BE2C (cell line): ENCODE data around the gene MGMT. TPM values are rescaled to one million over a fixed set of nuclear protein-coding genes. Genes with fewer than 3 reads are reported as not detected.

Experiments used
- DNase-seq: peaks from one replicate; pipeline ENCODE4 v3.0.0-alpha.2; 2020
- H3K27me3 ChIP-seq: fragments of 250-450 bp; sonication (Bioruptor Pico); 2 replicates; pipeline ENCODE4 v1.5.1; 2020; ENCODE audit warnings: mild to moderate bottlenecking
- H3K36me3 ChIP-seq: fragments of 250-450 bp; sonication (Bioruptor Pico); 2 replicates; pipeline ENCODE4 v1.5.1; 2020; ENCODE audit warnings: mild to moderate bottlenecking
- H3K4me1 ChIP-seq: fragments of 250-450 bp; sonication (Bioruptor Pico); 2 replicates; pipeline ENCODE4 v1.5.1; 2020
- H3K4me3 ChIP-seq: 2 replicates; pipeline ENCODE4 v1.5.1; 2011; ENCODE audit warnings: low read depth, low read length
- H3K9me3 ChIP-seq: fragments of 250-450 bp; sonication (Bioruptor Pico); 2 replicates; pipeline ENCODE4 v1.5.1; 2020
- CTCF ChIP-seq: IDR thresholded peaks from 2 replicates; pipeline ENCODE4 v1.5.1; 2012; ENCODE audit warnings: mild to moderate bottlenecking, low read depth, low read length
- polyA plus RNA-seq: library from polyadenylated mRNA; unstranded; fragments of >200 nt; gene quantifications from one replicate; pipeline ENCODE4 v1.2.1, GENCODE V29; 2012; ENCODE audit warnings: low read depth, missing spikeins; ENCODE audit not compliant: insufficient read length, insufficient read depth

Gene MGMT
- polyA plus RNA-seq = 2.7 TPM

GRCh38 chr10:129466703-129467358, at the start of gene MGMT:
MGMT (plus strand) TSS chr10:129467241.
- Histone ChIP-seq H3K4me1 (peaks cover 4% of the 10 kb centered on the region; the same call in 1 of the 2 replicates), H3K27me3 (no peaks in the 10 kb centered on the region), H3K36me3 (no peaks in the 10 kb centered on the region), H3K9me3 (no peaks in the 10 kb centered on the region), H3K4me3 (peak within 1 kb of the TSS; percentile 72)
- DNase-seq = peak; percentile 95
- no peak for TF ChIP-seq CTCF

- H3K36me3 ChIP-seq = no peaks in the 10 kb centered on the region
- no peak for TF ChIP-seq CTCF
- DNase-seq = no peak
Observed at GRCh38 chr10:129417870-129418269, 49.2 kb upstream of the MGMT start.

GRCh38 chr10:129418496-129419225, 48.4 kb upstream of the MGMT start:
- TF ChIP-seq CTCF = no peak
- DNase-seq = no peak
- Histone ChIP-seq H3K27me3 (no peaks in the 10 kb centered on the region), H3K4me3 (no peak overlapping the region), H3K36me3 (no peaks in the 10 kb centered on the region), H3K4me1 (no peaks in the 10 kb centered on the region), H3K9me3 (no peaks in the 10 kb centered on the region)

More at GRCh38 chr10:129417870-129418269, 49.2 kb upstream of the MGMT start:
- H3K4me1 ChIP-seq = no peaks in the 10 kb centered on the region
- H3K4me3 ChIP-seq = no peak overlapping the region
- no peaks in the 10 kb centered on the region for H3K9me3 ChIP-seq
- no peaks in the 10 kb centered on the region for H3K27me3 ChIP-seq

- H3K9me3 ChIP-seq = no peaks in the 10 kb centered on the region
- H3K27me3 ChIP-seq = no peaks in the 10 kb centered on the region
- TF ChIP-seq CTCF = no peak
- no peak overlapping the region for H3K4me3 ChIP-seq
- no peak for DNase-seq
- H3K4me1 ChIP-seq = no peaks in the 10 kb centered on the region
- no peaks in the 10 kb centered on the region for H3K36me3 ChIP-seq
Observed at GRCh38 chr10:129419397-129419796, 47.6 kb upstream of the MGMT start.

GRCh38 chr10:129421399-129422010, 45.5 kb upstream of the MGMT start:
- Histone ChIP-seq H3K4me3 (no peak overlapping the region), H3K9me3 (no peaks in the 10 kb centered on the region), H3K27me3 (no peaks in the 10 kb centered on the region), H3K36me3 (no peaks in the 10 kb centered on the region), H3K4me1 (no peaks in the 10 kb centered on the region)
- no peak for TF ChIP-seq CTCF
- no peak for DNase-seq
